GM10266 (cell line): ENCODE data around the gene KPNA4.
A peak's percentile ranks its signal among the peaks of the same experiment; 100 is the strongest.

ENCODE experiments used
- DNase-seq: peaks from one replicate; pipeline ENCODE4 v3.0.0; 2012; ENCODE audit errors: extremely low spot score
- CTCF ChIP-seq: IDR thresholded peaks from 2 replicates; pipeline ENCODE4 v1.5.1; 2012; ENCODE audit warnings: mild to moderate bottlenecking, low read depth; ENCODE audit not compliant: control insufficient read depth, insufficient read depth; ENCODE audit errors: missing control alignments

The KPNA4 gene

GRCh38 chr3:160490166-160490565 lies 75.2 kb downstream of the KPNA4 start:
- DNase-seq, result no peak
- no peak for TF ChIP-seq CTCF

- peak; percentile 56 for TF ChIP-seq CTCF
- no peak for DNase-seq
These were observed 78.9 kb downstream of the KPNA4 start for GRCh38 chr3:160486459-160486869.

- no peak for TF ChIP-seq CTCF
- no peak for DNase-seq
These were observed 82.6 kb downstream of the KPNA4 start for GRCh38 chr3:160482796-160483195.

- no peak for DNase-seq
- TF ChIP-seq CTCF, result no peak
These were observed 83.5 kb downstream of the KPNA4 start for GRCh38 chr3:160481856-160482255.

GRCh38 chr3:160480931-160481330 lies 84.4 kb downstream of the KPNA4 start:
- TF ChIP-seq CTCF, result no peak
- no peak for DNase-seq

- TF ChIP-seq CTCF, result no peak
- DNase-seq, result no peak
These were observed 86.0 kb downstream of the KPNA4 start for GRCh38 chr3:160479376-160479775.

GRCh38 chr3:160478338-160478737 lies 87.0 kb downstream of the KPNA4 start:
- DNase-seq, result no peak

More at GRCh38 chr3:160478338-160478737, 87.0 kb downstream of the KPNA4 start:
- TF ChIP-seq CTCF, result no peak
